ENCODE measurements around the gene CAMK2B.

The CAMK2B gene

DNA sequence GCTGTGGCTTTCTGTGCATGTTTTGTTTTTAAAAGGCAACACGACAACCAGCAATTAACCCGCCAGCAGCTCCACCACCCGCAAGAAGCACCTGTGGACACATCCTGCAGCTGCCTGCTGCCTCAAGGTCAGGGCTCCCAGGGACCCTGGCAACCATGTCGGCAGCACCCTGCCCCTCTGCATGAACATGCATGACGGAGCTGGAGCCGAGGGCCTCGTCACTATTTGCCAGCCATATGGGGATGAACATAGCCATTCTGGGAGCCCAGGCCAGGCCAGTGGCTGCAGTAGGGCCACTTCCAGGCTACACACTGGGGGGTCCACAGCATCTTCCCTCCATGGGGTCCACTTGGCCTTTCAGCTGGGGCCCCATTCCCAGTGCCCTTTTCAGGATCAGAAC, 52.9 kb downstream of the CAMK2B start:
- no peak for DNase-seq

DNA sequence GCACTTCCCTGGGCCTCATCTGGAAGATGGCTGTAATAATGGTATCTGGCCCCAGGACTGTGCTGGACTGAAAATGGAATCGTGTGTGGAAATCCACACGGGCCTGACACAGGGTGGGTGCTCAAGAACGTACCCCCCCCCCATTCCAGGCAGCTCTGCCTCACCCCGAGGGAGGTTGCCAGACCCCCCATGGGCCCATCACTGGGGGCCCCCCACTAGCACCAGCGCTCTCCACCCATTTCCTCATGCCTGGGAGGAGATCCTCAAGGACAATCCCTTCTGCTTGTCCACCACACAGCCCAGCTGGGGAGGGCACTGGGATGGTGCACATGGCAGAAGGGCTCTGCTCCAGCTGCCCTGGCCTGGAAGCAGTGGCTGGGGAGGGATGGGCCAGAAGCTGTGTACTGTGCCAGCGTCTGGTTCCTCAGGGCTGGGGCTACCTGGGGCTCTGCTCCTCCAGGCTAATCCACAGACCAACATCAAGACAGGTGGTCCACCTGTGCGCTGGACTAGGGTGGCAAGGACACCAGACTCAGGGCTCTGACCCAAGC, 55.4 kb downstream of the CAMK2B start:
- DNase-seq: no peak

DNA sequence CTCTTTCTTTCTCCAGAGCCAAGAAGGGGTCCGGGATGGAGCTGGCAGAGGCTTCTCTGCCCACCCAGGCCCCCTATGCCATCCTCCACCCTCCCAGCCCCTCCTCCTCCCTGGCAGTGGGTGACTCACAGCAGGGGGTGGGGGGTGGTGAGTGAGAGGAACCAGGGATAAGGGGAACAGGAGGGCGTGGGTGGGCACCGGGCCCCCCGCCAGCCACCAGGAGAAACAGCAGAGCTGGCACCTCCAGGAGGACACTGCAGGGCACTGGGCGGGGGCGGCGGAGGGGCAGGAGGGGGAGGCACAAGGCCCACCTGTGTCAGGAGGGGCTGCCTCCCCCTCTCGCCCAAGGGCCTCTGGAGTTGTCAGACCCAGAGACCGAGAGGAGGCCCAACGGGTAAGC, 56.0 kb downstream of the CAMK2B start:
- no peak for DNase-seq

DNA sequence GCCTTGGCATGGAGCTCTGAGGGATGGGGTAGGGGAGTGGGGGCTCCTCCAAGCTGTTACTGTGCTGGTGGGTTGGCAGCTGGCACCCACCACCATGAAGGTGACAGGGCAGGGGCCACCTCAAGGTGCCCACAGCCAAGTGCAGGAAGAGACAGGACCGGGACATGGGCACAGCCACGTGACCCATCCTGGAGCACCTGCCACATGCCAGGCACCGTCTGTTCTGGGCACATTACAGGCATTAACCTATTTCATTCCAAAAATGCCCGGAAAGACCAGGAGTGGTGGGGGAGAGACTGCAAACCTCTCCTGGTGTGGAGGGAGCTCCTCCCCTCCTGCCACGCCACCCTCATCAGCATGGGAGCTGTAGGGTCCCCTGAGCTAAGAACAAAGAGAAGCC, 56.7 kb downstream of the CAMK2B start:
- DNase-seq: no peak

DNA sequence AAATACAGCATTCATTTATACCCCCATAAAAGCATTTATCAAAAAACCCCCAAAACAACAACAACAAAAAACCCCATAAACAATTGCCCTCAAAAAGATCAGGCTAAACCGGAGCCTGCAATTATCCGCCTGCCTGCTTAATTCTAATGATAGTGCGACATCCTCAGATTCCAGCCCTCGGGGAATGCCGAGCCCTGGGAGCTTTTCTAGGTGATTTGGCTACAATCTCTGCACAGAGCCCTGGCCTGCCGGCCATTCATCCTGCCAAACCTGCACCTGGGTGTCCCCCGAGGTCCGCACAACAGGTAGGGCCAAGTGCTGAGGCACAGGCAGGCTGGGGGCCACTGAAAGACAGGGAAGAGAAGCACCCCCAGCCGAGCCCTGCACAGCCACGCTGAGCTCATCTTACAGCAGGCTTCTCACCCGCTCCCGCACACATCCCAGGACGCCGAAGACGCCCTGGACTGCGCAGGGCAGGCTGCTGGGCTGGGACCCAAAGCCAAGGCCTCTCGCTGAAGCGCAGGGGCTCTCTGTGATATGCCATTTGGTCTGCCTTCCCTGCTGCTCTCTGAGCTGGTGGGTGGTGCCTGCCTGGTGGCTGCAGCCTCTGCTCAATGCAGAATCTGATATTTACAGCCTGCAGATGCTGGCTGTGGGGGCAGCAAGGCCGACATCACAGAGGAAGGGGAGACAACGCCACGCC, 57.5 kb downstream of the CAMK2B start:
- no peak for DNase-seq

DNA sequence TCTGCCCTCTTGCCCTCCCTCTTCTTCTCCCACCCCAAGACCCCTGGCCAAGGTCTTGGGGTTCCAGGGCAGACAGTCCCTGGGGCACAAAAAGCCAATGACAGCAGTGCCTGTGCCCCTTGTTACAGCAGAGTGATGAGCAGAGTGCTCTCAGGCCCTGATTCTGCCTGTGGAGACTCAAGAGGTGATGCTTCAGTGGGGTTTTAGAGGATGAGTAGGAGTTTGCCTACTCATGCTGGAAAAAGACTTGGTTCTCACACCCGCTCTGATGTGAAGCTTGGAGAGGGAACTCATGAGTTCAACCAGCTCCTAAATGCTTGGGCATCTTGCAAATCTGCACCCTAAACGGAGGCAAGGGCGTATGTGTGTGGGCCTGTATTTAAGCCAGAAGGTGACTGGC, 58.2 kb downstream of the CAMK2B start:
- no peak for DNase-seq

DNA sequence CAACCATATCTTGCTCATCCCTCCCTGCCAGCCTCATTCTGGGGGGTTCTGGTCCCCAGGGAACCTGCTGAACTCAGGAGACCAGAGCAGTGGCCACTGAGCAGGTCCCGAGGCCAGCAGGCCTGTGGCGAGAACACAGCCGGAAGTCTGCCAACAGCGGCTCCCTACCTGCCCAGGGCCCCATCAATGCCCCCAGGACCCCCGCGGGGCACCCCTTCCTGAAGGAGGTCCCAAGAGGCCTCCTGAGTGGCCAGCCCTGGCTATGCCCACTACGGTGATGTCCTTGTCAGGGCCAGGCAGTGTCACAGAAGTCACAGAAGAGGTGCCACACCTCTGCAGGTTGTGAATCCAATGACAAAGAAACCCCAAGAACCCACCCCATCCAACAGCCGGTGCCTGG, 58.9 kb downstream of the CAMK2B start:
- DNase-seq: no peak

DNA sequence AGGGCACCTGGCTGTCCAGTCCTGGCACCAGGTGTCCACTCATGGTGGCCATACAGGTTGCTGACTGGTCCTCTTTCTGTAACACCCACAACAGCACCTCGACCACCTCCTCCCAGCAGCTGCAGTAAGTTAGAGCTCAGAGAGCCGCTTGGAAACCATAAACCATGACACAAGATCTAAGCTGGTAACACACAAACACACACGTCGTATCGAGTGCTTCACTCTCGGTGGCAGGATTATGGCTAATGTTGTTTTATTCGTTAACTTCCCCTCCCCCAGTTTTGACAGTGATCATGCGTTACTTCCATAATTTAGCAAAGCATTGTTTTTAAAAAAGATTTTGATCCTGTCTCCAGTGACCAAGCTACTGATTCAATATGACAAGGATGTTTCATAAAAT, 59.7 kb downstream of the CAMK2B start:
- DNase-seq: no peak

DNA sequence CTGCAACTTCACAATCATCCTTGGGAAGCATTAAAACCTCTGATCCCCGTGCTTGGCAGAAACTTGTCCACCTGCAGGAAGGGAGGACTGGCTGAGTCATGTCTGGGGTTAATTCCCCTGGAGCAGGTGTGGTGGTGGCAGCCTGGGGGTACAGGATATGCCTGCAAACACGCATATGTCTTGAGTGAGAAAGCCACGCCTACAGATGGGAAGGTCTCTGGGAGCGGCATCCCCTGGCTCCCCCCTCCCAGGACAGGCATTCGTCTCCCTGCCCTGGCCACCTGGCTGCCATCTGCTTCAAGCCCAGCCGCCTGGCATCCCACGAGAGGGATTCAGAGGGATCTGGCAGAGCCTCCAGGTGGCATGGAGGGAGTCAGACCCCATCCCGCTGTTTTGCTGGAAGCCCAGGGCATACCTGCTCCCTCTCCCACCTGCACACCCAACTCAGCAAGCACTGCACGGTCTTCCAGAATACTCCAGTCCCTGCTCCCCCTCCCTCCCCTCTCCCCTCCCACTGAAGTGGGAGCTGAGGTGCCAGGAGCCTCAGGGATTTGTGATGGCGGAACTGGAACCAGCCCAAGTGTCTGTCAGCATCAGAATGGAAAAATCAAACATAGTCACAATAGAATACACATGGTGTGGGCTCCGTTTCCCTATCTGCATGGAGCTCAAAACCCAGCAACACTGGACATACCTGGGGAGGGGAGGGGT, 61.0 kb downstream of the CAMK2B start:
- DNase-seq: no peak

DNA sequence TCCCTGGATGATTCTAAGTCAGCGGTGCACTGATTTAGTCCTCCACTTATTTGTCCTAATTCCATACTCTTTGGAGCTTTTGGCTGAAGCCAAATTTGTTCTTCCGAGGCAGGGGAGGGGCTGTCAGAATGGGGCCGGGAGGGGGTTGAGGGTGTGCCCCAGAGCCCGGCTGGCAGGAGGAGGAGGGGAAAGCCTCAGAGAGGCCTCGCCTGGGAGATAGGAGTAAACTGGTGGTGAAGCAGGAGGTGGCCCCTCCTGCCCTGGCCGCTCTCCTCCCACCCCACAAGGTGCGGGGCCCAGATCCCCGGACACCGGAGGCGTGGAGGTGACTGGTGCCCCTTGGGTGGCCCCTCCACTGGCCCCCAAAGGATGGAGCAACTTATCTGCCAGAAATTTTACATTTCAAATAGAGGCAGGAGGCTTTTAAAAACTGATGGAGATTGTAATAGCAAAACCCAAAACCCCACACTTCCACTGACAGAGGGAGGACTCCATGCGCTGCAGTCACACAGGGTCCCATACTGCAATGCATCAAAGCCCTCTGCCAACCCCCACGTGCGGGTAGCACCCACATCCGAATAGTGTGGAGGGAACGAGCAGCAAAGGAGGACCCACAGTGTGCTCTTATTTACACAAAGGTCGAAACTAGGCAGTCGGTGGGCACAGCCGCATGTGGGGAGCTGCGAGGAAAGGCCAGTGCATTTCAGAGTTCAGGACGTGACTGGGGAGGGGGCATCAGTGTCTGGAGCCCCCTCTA, 61.9 kb downstream of the CAMK2B start:
- DNase-seq: no peak

DNA sequence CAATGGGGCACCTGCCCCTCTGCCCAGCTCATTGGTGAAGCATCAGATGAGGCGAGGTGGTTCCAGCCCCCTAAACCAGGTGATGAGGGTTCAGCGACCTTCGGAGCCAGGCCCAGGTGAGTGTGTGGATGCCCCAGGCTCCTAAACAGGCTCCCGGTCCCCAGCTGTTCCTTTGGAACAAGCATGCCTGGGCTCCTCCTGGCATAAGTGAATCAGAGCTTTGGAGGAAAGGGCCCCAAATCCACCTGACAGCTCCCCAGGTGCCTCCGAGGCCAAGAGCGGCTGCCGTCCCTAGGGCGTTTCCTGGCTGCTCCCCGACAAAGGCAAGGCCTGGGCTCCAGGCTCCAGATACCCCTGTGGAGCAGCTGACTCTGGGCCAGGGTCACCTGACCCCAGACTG, 63.4 kb downstream of the CAMK2B start:
- DNase-seq: no peak

DNA sequence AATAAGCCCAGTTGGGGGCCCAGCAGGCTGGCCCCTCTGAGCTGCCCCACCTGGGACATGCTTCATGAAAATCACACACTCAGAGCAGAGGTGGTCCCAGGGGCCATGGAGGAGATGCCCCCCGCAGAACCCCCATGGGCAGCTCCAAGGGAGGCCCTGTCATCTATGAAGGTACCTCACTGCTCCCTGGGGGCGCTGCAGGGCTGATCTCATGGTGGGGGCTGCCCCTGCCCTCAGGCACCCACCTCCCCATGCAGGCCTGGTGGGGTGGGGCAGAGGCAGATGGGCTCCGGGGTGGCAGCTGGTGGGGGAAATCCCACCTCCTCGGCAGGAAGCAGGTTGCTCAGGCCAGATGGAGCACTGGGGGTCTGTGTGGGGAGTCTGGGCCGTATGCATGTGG, 64.2 kb downstream of the CAMK2B start:
- DNase-seq: no peak

DNA sequence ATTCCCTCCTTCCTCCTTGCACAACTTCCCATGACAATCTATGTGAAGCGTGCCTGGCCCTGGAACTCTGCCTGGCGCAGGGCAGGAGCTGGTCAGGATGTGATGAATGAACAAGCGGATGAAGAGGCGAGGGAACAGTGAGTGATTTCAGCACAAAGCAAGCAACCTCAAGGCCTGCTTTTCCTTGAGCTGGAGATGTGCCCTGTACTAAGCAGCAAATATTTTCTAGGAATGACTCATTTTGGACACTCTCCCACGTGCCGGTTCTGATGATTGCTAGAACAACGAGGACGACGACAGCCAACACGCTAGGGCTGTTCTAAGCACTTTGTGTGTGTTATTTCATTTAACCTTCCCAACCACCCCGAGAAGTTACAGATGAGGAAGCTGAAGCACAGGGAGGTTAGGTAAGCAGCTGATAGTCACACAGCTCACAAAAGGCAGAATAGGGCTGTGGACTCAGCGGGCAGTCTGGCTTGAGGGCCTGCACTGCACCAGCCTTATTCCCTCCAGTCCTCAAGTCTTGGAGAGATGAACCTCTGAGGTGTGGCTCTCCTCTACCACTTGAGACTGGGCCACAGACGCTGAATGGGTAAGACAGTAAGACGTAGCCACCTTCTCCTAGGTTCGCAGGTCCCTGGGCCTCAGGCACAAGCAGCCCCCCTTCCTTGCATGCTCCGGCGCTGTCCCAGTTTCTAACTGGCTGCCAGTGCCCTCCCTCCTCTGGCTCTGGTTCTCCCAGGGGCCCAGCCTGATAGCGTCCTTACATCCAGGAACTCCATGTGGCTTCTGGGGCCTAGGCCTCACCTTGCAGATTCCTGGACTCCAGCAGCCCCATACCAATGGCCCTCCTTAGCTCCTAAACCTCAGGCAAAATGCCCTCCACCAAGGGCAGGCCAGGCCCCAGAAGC, 65.6 kb downstream of the CAMK2B start:
- DNase-seq: no peak

DNA sequence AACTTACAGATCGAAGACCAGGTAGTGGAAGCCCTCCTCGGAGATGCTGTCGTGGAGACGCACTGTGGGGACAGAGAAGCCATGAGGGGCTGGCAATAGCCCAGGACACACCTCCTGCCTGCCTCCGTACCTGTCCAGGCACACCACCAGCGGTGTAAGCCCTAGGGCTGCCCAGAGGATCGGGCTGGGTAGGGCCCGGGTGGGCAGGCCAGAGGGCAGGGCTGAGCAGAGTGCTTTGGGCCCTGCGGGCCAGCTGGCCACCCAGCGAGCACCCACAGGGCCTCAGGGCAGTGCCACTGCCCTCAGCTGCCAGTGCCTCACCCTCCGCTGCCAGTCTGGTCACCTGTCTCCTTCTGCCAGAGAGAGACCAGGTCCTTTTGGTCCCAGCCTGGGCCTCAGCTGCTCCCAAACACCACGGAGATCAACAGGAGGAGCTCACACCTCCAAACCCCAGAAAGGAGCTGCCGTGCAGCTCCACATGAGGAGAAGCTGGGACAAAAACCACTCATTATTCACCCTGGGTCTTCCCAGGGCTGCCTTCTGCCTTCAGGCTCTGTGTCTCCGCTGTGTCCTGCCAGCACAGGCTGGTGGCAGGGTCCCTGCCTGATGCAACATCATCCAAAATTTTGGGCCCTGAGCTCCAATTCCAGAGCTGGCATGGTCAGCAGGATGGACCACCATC, 66.4 kb downstream of the CAMK2B start:
- DNase-seq: no peak

DNA sequence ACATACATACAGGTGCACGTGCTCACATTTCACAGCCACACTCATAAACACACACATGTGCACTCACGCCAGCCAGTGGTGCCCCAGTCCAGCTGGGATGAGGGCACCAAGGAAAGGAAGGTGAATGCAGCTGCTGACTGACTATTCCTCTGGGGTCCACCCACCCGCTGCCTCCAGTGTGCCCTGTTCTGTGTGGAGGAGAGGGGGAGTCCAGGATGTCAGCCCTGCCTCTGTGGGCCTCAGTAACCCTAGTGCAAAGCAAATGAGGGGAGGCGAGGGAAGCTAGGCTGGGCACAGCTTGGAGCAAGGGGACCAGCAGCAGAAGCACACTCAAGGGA, 67.0 kb downstream of the CAMK2B start:
- no peak for DNase-seq

DNA sequence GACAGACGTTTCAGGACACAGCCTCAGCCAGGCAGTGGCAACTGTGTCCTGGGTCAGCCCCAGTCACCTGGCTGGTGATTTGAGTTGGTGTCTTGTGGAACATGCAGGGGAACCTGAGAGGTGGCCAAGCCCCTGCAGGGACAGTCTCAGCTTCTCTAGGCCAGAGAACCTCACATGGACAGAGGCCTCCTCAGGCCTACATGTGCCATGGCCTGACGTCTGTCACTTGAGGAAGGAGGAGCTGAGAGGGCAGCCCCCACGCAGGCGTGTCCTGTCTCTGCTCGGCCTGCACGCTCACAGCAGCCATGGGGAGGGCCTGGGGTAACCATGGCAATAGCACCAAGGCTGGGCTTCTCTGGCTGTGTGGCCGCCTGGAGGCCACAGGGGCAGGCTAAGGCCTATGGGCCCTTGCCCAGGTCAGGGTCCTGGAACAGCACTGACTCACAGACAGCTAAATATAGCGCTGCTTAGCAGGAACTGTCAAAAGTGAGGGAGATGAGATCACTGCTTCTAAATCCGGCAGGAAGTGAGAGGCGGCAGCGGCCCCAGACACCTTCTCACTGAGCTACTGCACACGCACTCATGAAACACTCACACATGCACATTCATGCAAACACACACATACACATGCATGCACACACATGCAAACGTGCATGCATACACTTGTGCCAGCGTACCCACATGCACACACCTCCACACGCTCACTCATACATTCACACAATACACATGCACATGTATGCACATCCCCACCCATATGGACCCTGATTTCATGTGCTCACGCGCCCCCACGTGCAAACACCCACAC, 67.6 kb downstream of the CAMK2B start:
- peak; percentile 17 for DNase-seq

DNA sequence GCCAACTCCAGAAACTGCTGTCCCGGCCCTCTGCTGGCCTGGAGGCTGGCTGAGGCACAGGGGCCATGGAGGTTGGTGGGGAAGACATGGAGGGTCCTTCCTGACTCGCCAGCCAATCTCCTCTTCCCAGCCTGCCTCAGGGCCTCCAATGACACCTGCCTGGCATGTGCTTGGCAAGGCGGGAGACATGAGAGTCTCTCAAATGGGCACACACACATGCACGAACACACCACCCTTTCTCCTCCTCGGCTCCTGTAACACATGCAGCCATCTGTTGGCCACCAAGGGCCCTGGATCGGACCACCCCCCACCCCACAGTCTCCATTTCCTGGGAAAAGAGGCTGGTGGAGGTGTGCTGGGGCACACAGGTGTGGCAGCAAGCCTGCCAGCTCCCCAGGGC, 68.2 kb downstream of the CAMK2B start:
- no peak for DNase-seq

DNA sequence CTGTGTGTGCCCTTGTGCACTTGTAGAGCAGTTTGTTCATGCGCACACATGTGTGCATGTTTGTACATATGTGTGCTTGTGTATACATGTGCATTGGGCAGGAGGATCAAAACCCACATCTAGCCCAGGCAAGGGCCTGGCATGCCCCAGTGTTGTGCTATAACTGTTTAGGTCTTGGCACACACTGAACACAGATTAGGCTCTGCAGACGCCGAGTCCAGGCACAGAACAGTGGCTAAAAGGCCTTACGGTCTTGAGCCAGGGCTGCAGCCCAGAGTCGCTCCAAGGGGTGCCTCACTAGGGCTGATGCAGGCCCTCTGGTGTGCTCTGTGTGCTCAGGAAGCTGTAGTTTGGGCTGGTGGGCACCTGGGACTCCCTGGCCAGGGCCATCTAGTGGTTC, 68.9 kb downstream of the CAMK2B start:
- DNase-seq: no peak

DNA sequence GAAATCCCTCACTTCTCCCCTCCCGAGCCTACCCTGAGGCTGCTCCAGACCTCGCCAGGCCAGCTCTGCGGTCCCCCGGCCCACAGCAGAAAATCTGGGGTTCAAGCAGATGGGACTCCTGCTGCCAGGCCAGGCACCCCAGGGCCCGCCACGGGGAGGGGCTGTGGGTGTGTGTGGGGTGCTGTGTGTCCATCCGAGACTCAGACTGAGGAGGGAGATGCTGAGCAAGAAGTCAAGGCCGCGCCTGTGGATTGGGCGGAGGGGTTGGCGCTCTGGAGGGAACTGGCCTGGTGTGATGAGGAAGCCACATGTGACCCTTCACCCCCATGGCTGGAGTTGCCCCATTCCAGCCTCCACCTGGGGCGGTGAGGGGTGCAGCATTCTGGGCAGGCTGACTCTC, 73.5 kb downstream of the CAMK2B start:
- DNase-seq: no peak

DNA sequence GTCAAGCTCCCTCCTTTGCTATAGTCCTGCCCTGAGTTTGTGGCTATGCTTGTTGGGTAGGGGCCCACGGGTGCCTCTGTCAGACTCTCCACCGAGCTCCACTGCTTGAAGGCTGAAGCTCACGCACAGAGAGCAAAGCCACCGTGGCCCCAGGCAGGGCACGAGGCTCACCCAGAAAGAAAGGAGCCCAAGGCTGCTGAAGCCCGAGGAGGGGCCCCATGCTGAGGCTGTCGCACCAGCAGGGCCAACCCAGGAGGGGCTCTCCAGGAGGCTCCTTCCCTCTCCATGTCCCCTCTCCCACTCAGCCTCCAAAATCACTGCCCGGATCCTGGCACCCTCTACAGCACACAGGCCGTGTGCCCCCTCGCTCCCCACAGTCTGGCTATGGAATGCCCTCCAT, 74.1 kb downstream of the CAMK2B start:
- no peak for DNase-seq

DNA sequence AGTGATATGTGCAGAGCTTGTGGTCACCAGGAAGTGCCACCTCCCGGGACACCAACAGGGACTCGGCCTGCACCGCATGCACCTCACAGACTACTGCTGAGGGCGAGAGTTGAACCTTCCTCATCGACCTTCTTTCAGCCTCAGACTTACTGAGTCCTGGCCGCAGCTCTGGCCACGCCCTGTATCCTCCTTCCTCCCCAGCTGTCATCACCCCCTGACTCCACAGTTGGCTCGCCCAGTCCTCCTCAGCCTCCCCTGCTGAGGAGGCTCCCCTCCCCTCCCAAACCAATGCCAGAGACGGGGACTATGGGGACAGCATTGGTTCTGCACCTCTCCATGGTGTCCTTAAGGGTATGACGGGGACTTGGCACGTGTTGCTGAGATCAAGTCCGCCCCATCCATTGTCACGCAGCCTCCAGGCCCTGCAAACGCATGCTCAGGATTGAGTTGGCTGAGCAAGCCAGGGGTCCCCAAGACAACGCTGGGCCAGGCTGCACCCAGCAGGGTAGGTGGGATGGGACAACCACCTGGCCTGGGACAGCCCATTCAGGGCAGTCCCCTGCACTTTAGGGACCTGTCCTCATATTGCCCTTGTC, 75.7 kb downstream of the CAMK2B start:
- DNase-seq: no peak
